HG02623 (cell line): ENCODE data around the gene ZNF675.
"Not testable (repeated sequence)": the region's sequence is repeated elsewhere in the genome, so short reads cannot be mapped to it uniquely, and the experiment has no call there.

ENCODE experiments used
- ATAC-seq: cut with Tn5 transposase; IDR thresholded peaks from one replicate; pipeline ENCODE4 v1.9.1; 2021; ENCODE audit warnings: moderate library complexity; ENCODE audit not compliant: unreplicated experiment

The ZNF675 gene

GRCh38 chr19:23686621-23687423 is at the start of gene ZNF675:
Gene ZNF675 (minus strand): TSS chr19:23687212. CDS start chr19:23687033, 179 bp downstream.
- peak; percentile 89 for ATAC-seq

- not testable (repeated sequence) for ATAC-seq
These were observed 43.9 kb upstream of the ZNF675 start for GRCh38 chr19:23730729-23731465.

GRCh38 chr19:23724161-23724560 is 37.1 kb upstream of the ZNF675 start:
- ATAC-seq, result not testable (repeated sequence)

- ATAC-seq, result no peak
These were observed 31.8 kb upstream of the ZNF675 start for GRCh38 chr19:23718802-23719201.

- no peak for ATAC-seq
These were observed 29.8 kb upstream of the ZNF675 start for GRCh38 chr19:23716792-23717191.

- ATAC-seq, result no peak
These were observed 22.3 kb upstream of the ZNF675 start for GRCh38 chr19:23709347-23709746.

- ATAC-seq, result no peak
These were observed 19.6 kb upstream of the ZNF675 start for GRCh38 chr19:23706657-23707056.

GRCh38 chr19:23699521-23699860 is 12.5 kb upstream of the ZNF675 start:
- no peak for ATAC-seq

GRCh38 chr19:23698711-23699520 is 11.9 kb upstream of the ZNF675 start:
- ATAC-seq, result no peak

- ATAC-seq, result not testable (repeated sequence)
These were observed 5.9 kb upstream of the ZNF675 start for GRCh38 chr19:23692937-23693336.

GRCh38 chr19:23673132-23673531 is 13.9 kb downstream of the ZNF675 start:
- ATAC-seq, result no peak

GRCh38 chr19:23668606-23669005 is 18.4 kb downstream of the ZNF675 start:
- not testable (repeated sequence) for ATAC-seq

GRCh38 chr19:23665651-23666410 is 21.2 kb downstream of the ZNF675 start:
- no peak for ATAC-seq

- ATAC-seq, result not testable (repeated sequence)
These were observed 37.2 kb downstream of the ZNF675 start for GRCh38 chr19:23649817-23650216.
